HG02885 (cell line): ENCODE measurements around the gene HRK.
A peak's percentile ranks its signal among the peaks of the same experiment; 100 is the strongest.

Experiments used
- ATAC-seq: cut with Tn5 transposase; IDR thresholded peaks from one replicate; pipeline ENCODE4 v1.9.1; 2021; ENCODE audit warnings: mild to moderate bottlenecking; ENCODE audit not compliant: unreplicated experiment, poor library complexity

HRK gene

GRCh38 chr12:116881325-116881876, at the start of gene HRK:
HRK (minus strand) TSS chr12:116881441; CDS start chr12:116881307, 134 bp downstream.
- ATAC-seq = peak; percentile 19

GRCh38 chr12:116929885-116930284, 48.6 kb upstream of the HRK start:
- ATAC-seq = no peak

- ATAC-seq = no peak
Observed at GRCh38 chr12:116928504-116928903, 47.3 kb upstream of the HRK start.

GRCh38 chr12:116927244-116927940, 46.2 kb upstream of the HRK start:
- ATAC-seq = no peak

- ATAC-seq = no peak
Observed at GRCh38 chr12:116926283-116927243, 45.3 kb upstream of the HRK start.

- ATAC-seq = peak; percentile 63
Observed at GRCh38 chr12:116924558-116925453, 43.6 kb upstream of the HRK start.

- peak; percentile 76 for ATAC-seq
Observed at GRCh38 chr12:116922194-116922897, 41.1 kb upstream of the HRK start.

- ATAC-seq = no peak
Observed at GRCh38 chr12:116920939-116921338, 39.7 kb upstream of the HRK start.

GRCh38 chr12:116919706-116920485, 38.7 kb upstream of the HRK start:
- no peak for ATAC-seq

GRCh38 chr12:116919247-116919661, 38.0 kb upstream of the HRK start:
- no peak for ATAC-seq

GRCh38 chr12:116918464-116918863, 37.2 kb upstream of the HRK start:
- ATAC-seq = no peak

- ATAC-seq = peak; percentile 86
Observed at GRCh38 chr12:116916714-116917114, 35.5 kb upstream of the HRK start.

GRCh38 chr12:116916122-116916521, 34.9 kb upstream of the HRK start:
- ATAC-seq = no peak

- no peak for ATAC-seq
Observed at GRCh38 chr12:116915326-116915725, 34.1 kb upstream of the HRK start.

- peak; percentile 87 for ATAC-seq
Observed at GRCh38 chr12:116910645-116911451, 29.6 kb upstream of the HRK start, which contains the start of gene FBXW8. FBXW8 (plus strand) TSS chr12:116910950; CDS start chr12:116911038, 88 bp downstream.

- no peak for ATAC-seq
Observed at GRCh38 chr12:116910280-116910644, 29.0 kb upstream of the HRK start.

GRCh38 chr12:116906285-116906684, 25.0 kb upstream of the HRK start:
- no peak for ATAC-seq

- ATAC-seq = no peak
Observed at GRCh38 chr12:116903818-116904217, 22.6 kb upstream of the HRK start.
